Stimulated activated CD4-positive, alpha-beta T cell treated with anti-CD3 and anti-CD28 coated beads, Interleukin-1b, Interleukin-23, amount 100 ng/mL, for 24 hours (primary cell): ENCODE measurements around the gene SET.

Source experiments
- DNase-seq, 4 experiments: peaks; one replicate each; pipeline ENCODE4 v3.0.0-alpha.2; 2020; ENCODE audit warnings: low read depth in 4 of 4, low spot score in 1 of 4

The SET gene

DNA sequence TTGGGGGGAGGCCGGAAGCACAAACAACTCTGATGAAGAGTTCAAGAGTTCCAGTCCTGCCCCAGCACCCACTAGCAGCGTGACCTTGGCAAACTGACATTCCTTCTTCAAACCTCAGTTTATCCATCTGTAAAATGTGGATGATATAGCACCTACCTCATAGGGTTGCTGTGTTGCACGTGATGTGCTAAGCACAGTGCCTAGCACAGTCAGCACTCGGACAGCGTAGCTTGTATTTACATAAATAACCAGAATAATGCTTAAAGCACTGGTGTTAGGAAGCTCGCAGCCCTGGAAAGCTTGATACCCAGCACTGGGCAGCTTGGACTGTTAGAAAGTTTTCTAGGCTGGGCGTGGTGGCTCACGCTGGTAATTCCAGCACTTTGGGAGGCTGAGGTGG, 18.4 kb downstream of the SET start:
- no peak for DNase-seq

- DNase-seq = no peak
Measured at GRCh38 chr9:128712451-128713410, 23.7 kb downstream of the SET start.

GRCh38 chr9:128713411-128713780, 24.4 kb downstream of the SET start:
- no peak for DNase-seq

DNA sequence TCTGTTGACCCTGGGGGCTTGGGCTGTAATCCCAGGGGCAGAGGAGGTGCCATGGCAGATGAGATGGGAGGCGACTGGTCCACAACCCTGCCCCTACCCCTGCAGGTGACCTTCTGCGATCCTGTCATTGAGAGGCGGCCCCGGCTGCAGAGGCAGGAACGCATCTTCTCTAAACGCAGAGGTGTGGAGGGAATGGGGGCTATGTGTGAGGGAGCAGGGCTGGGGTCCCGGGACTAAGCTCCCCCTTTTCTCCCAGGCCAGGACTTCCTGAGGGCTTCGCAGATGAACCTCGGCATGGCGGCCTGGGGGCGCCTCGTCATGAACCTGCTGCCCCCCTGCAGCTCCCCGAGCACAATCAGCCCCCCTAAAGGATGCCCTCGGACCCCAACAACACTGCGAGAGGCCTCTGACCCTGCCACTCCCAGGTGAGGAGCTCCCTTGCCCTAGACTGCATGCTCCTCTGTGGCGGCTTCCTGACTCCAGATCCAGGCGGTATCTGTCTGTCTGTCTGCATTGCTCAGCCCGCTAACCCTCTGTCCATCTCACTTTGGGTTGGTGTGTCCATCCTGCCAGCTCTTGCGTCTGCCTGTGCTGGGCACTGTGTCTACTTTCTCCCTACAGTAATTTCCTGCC, 25.0 kb downstream of the SET start:
- no peak for DNase-seq

- no peak for DNase-seq
Measured at GRCh38 chr9:128714586-128715435, 25.8 kb downstream of the SET start.

- no peak for DNase-seq
Measured at GRCh38 chr9:128715436-128715750, 26.4 kb downstream of the SET start.

DNA sequence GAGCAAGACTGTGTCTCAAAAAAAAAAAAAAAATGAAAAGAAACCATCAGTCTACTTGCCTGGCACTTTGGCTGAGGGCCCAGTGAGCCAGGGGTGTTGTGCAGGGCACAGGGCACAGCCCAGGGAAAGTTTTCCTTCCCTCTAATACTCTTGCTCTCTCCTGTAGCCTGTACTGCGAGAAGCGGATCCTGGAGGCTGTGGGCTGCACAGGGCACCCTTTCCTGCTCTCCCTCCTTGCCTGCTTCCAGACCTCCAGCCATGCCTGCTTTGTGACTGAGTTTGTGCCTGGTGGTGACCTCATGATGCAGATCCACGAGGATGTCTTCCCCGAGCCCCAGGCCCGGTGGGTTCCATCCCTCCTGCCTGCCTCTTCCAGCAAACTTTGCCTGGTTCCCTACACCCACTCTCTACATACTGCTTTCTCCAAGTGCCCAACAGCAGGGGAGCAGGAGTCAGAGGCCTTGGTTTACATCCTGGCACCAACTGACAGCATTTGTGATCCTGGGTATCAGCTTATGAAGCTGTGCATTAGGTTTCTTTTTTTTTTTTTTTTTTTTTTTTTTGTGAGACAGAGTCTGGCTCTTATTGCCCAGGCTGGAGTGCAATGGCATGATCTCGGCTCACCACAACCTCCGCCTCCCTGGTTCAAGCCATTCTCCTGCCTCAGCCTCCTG, 27.7 kb downstream of the SET start:
- DNase-seq = no peak

DNA sequence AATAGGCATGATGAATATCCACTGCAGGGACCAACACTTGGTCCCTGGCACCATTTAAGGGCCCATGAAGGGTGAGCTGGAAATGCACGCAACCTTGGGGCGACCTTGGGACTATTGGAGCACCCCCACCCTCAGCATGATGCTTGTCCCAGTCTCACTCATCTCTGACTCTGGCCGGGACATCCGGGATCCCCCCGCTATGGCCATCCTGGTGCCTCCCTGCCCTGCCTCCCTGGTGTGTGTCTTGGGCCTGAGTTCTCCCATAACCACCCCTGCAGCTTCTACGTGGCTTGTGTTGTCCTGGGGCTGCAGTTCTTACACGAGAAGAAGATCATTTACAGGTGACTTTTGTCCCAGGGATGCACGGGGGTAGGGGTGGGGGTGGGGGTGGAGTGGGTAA, 29.0 kb downstream of the SET start:
- no peak for DNase-seq

- DNase-seq = no peak
Measured at GRCh38 chr9:128718475-128718874, 29.5 kb downstream of the SET start.

DNA sequence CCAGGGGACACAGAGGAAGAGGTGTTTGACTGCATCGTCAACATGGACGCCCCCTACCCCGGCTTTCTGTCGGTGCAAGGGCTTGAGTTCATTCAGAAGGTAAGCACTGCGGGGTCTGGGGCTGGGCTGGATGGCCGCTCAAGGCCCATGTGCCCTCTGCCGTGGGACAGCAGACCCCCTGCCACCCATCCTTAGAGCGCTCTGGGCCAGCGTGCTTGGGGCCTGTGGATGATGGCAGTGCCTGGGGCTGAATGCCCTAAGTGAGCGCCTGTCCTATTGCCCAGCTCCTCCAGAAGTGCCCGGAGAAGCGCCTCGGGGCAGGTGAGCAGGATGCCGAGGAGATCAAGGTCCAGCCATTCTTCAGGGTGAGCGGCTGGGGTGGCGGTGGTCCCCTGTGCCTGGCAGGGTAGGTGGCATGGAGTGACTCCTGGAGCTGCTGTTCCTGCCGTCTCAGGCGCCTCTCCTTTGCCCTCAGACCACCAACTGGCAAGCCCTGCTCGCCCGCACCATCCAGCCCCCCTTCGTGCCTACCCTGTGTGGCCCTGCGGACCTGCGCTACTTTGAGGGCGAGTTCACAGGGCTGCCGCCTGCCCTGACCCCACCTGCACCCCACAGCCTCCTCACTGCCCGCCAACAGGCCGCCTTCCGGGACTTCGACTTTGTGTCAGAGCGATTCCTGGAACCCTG, 31.0 kb downstream of the SET start:
- DNase-seq = no peak

GRCh38 chr9:128720841-128721486, 31.9 kb downstream of the SET start:
- no peak for DNase-seq

DNA sequence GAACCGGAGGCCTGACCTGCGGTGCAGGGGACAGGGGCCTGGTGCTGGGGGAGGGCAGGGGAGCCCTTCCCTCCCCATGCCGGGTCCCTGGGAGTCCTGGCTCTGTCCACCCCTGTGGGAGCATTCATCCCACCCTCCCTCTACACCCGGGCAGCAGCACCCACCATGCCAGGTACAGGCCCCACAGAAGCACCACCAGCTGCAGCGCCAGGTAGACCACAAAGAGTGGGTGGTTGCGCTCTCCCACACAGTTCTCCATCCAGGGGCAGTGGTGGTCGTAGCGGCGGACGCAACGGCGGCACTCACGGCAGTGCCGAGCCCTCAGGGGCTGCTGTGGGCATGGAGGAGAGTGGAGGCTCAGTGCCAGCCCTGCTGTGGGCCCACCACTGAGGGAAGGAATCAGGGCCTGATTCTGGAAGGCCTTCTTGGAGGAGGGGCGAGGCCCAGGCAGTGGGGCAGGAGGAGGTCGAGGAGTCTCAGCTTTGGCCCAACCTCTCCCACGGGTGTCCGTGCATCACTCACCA, 32.5 kb downstream of the SET start:
- no peak for DNase-seq

- no peak for DNase-seq
Measured at GRCh38 chr9:128722380-128723351, 33.6 kb downstream of the SET start.

GRCh38 chr9:128723352-128723865, 34.4 kb downstream of the SET start:
- DNase-seq = no peak

DNA sequence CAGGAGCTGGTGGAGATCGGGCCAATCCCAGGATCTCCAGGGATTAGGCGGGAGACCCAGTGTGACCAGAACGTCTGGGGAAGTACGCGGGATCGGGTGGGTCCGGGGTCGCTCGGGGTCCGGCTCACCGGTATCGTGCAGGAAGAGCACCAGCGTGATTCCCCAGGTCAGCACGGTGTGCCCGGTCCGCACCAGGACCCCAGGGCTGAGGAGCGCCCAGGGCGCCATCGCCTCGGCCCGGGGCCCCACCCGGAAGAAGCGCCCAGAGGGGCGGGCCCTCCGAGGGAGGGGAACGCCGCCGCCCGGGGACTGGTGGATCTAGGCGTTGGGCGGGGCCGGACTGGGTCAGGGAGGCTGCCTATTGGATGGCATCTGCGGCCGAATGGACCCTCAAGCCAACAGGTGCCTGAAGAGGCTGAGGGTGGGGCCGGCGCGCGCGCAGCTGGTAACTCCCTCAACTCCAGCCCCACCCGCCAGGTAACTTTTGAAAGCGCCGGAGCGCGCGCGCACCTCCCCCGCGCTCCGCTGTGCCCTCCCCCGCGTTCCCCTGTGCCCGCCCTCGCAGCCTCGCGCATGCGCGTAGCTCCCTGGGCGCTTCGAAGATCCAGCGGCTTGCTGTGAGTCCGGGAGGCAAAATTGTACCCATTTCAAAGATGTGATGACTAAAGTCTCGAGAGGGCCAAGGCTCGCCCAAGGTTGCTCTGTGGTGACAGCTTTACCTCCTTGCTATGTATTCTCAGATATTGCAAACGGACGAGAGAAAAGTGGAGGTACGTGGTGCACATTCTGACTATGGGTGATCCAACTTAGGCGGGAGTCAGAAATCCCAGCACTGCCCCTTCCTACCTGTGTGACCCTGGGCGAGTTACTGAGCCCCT, 35.1 kb downstream of the SET start, which contains the start of gene ZDHHC12:
ZDHHC12 (minus strand) TSS at position 262 of the 878 bp plus-strand sequence; CDS start at position 228, 34 bp downstream.
- peak; percentile 96 to 99 (median 98) for DNase-seq

GRCh38 chr9:128724744-128725211, 35.8 kb downstream of the SET start:
- no peak for DNase-seq

- DNase-seq = no peak
Measured at GRCh38 chr9:128727640-128728248, 38.7 kb downstream of the SET start.
